A549 (cell line): Measurements from ENCODE around the gene ITPKB. TPM values are rescaled to one million over a fixed set of nuclear protein-coding genes. Genes with fewer than 3 reads are reported as not detected.

Experiments
- ATAC-seq, 2 experiments: fragments of 200-7000 bp in 1 of 2; fragments of >200 bp in 1 of 2; cut with Nextera tagmentation in 1 of 2; cut with Tn5 transposase in 1 of 2; 3 replicates each; pipeline versions ENCODE4 v1.8.0 to v1.9.1; 2018 to 2020; ENCODE audit warnings: mild to moderate bottlenecking in 1 of 2, moderate library complexity in 1 of 2
- CTCF ChIA-PET: fragments of 300-600 bp; sonication (Branson Sonifier 250); formaldehyde crosslinking; extraction: SDS; loops from one replicate; lab custom pipeline; 2021; ENCODE audit warnings: antibody characterized with exemption, inconsistent platforms; lab: Yijun Ruan, JAX
- POLR2A ChIA-PET: fragments of 350-600 bp; formaldehyde crosslinking; extraction: SDS; loops from one replicate; lab custom pipeline; 2021; ENCODE audit warnings: antibody characterized with exemption, inconsistent platforms; lab: Yijun Ruan, JAX
- DNase-seq, 2 experiments: peaks; one replicate each; pipeline versions ENCODE4 v3.0.0 to v3.0.0-alpha.2; 2011 to 2016; ENCODE audit warnings: low read depth in 1 of 2, low spot score in 1 of 2
- FAIRE-seq: peaks from 2 replicates; lab custom pipeline; 2011; peaks lifted over from hg19 to GRCh38; lab: Jason Lieb, UNC
- H3K27ac ChIP-seq, 2 experiments: fragments of >200 bp; sonication (Bioruptor Twin); formaldehyde crosslinking; 3 replicates each; pipeline ENCODE4 v1.5.1; 2016 to 2017
- H3K4me1 ChIP-seq: fragments of >200 bp; sonication (Bioruptor Twin); formaldehyde crosslinking; 3 replicates; pipeline ENCODE4 v1.6.1; 2016
- H3K4me2 ChIP-seq: fragments of >200 bp; sonication (Bioruptor Twin); formaldehyde crosslinking; 3 replicates; pipeline ENCODE4 v1.6.1; 2016
- H3K4me3 ChIP-seq: fragments of >200 bp; sonication (Bioruptor Twin); formaldehyde crosslinking; 3 replicates; pipeline ENCODE4 v1.5.1; 2016
- H3K9me3 ChIP-seq: fragments of >200 bp; sonication (Bioruptor Twin); formaldehyde crosslinking; 3 replicates; pipeline ENCODE4 v1.6.1; 2016
- CBX8 ChIP-seq: fragments of 200-600 bp; sonication (generic); IDR thresholded peaks from 2 replicates; pipeline ENCODE4 v1.6.1; 2016
- CHD4 ChIP-seq: fragments of 200-600 bp; sonication (generic); IDR thresholded peaks from 2 replicates; pipeline ENCODE4 v1.6.1; 2016; ENCODE audit warnings: antibody characterized with exemption, mild to moderate bottlenecking, borderline replicate concordance
- FOXS1 ChIP-seq: fragments of 250-450 bp; sonication (Bioruptor Pico); IDR thresholded peaks from 2 replicates; pipeline ENCODE4 v1.5.0; 2020; ENCODE audit warnings: mild to moderate bottlenecking, moderate library complexity
- GATA3 ChIP-seq: IDR thresholded peaks from 2 replicates; pipeline ENCODE4 v1.6.1; 2012; ENCODE audit warnings: borderline replicate concordance
- JUN ChIP-seq, 2 experiments: fragments of >200 bp; sonication (Bioruptor Twin); formaldehyde crosslinking; IDR thresholded peaks; 2 replicates in 1 of 2; 3 replicates in 1 of 2; pipeline ENCODE4 v1.6.1; 2016 to 2017
- JUNB ChIP-seq: fragments of >200 bp; sonication (Bioruptor Twin); formaldehyde crosslinking; IDR thresholded peaks from 2 replicates; pipeline ENCODE4 v1.6.1; 2016
- KDM1A ChIP-seq: fragments of 200-600 bp; sonication (generic); IDR thresholded peaks from 2 replicates; pipeline ENCODE4 v1.6.1; 2016; ENCODE audit warnings: low read depth, mild to moderate bottlenecking
- NFE2L2 ChIP-seq: fragments of 150-350 bp; conservative IDR thresholded peaks from 2 replicates; pipeline ENCODE4 v1.6.1; 2014; ENCODE audit warnings: low read length
- SREBF2 ChIP-seq: fragments of 450-650 bp; IDR thresholded peaks from 2 replicates; pipeline ENCODE4 v1.6.1; 2014; ENCODE audit warnings: mild to moderate bottlenecking, moderate library complexity
- WGBS: methylation state at CpG from one replicate; pipeline ENCODE4 v1.1.6; 2017; ENCODE audit errors: missing lambda C conversion rate; 5-methylcytosine and 5-hydroxymethylcytosine counted together
- polyA plus RNA-seq, 4 experiments: library from polyadenylated mRNA; depleted of rRNA in 3 of 4; stranded (reverse); fragments of >200 nt; fragmentation: RNase III in 1 of 4; extraction: RNeasy Plus Mini Kit Qiagen cat#74134 plus additional on column Dnase treatment in 1 of 4; gene quantifications; 2 replicates in 3 of 4; 3 replicates in 1 of 4; pipeline ENCODE4 v1.2.3, GENCODE V29; 2011 to 2017
- TF ChIP-seq, protein P1 (sequence below): IDR thresholded peaks from 2 replicates; pipeline ENCODE4 v1.6.1; 2012
- TF ChIP-seq, protein P2 (sequence below): fragments of >200 bp; sonication (Bioruptor Twin); formaldehyde crosslinking; IDR thresholded peaks from 2 replicates; pipeline ENCODE4 v1.6.1; 2016
- TF ChIP-seq, protein P3 (sequence below): IDR thresholded peaks from 2 replicates; pipeline ENCODE4 v1.6.1; 2012; ENCODE audit warnings: low read depth, borderline replicate concordance
- TF ChIP-seq, protein P4 (sequence below): IDR thresholded peaks from 2 replicates; pipeline ENCODE4 v1.6.1; 2012
- TF ChIP-seq, protein P5 (sequence below): fragments of 200-600 bp; sonication (generic); IDR thresholded peaks from 2 replicates; pipeline ENCODE4 v1.6.1; 2016; ENCODE audit warnings: antibody characterized with exemption, mild to moderate bottlenecking, moderate library complexity

The ITPKB gene
- polyA plus RNA-seq, 2 of the 4 experiments (the other 2 are of a cell fraction), result 1.7 to 2.8 TPM

DNA sequence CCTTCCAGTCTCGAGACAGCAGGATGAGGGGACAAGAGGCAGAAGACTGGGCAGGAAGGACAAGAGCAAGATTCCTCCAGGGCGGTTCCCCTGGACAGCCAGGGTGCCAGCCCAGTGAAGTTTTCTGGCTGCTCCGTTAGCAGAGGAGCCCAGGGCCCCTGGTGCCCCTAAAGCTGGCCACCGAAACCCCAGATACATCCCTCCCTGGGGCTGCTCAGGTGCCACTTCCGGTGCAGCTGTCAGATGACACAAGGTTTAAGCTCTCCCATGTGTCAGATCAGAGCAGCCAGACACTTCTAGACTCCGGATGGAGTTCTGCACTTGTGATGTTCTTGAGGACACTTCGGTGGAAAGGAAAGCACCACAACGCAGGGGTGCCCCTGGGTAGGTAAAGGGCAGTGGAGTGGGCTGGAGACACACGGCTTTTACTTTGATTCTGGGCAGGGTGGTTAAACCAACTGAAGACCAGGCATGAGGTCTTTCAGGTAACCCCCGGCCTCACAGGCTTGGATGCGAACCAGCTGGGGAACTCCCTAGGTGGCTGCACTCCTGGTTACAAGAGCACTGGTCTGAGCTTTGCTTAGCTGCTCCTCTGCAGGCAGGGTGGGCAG lies 85.7 kb downstream of the ITPKB start:
- Histone ChIP-seq H3K27ac (no peak overlapping the region), H3K4me2 (no peak overlapping the region), H3K9me3 (no peaks in the 10 kb centered on the region), H3K4me1 (0 out of 3 replicates have a peak, but pooled peaks cover 3% of the 10 kb centered on the region), H3K4me3 (no peak overlapping the region)
- POLR2A ChIA-PET, result no interaction called here
- no peak for ATAC-seq
- no peak for FAIRE-seq
- 75% methylated on average over 9 of the region's 11 CpGs for WGBS
- TF ChIP-seq NFE2L2 (no peak), FOXS1 (no peak), JUNB (no peak), CHD4 (no peak)
- TF ChIP-seq, protein P1, sequence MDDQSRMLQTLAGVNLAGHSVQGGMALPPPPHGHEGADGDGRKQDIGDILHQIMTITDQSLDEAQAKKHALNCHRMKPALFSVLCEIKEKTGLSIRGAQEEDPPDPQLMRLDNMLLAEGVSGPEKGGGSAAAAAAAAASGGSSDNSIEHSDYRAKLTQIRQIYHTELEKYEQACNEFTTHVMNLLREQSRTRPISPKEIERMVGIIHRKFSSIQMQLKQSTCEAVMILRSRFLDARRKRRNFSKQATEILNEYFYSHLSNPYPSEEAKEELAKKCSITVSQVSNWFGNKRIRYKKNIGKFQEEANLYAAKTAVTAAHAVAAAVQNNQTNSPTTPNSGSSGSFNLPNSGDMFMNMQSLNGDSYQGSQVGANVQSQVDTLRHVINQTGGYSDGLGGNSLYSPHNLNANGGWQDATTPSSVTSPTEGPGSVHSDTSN, result no peak
- no peak for DNase-seq
- CTCF ChIA-PET, result interaction anchor here (0.8 to 2.0 kb wide), 4 partner anchors 15 to 245 kb away, joined by 3 to 5 read pairs (median 3); partner anchors contain the start of gene PARP1

DNA sequence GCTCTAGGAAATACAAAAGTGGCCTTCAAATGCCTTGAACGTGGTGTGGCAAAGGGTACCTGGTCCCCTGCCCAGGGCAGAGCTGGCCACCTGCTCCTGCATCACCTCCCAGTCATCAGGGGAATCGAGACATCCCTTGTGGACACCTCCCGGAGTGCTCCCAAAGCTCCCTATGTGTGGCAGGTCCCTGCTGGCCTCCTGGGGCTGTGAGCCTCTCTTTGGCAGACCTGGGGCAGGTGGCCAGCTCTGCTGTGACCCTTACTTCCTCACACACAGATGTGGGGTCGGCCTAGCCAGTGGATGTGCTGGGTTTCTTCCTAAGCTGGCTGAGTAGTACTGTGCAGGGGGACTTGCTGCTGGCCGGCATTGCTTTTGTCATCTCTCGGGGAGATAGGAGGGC lies 86.5 kb downstream of the ITPKB start:
- Histone ChIP-seq H3K4me2 (no peak overlapping the region), H3K27ac (no peak overlapping the region), H3K4me1 (0 out of 3 replicates have a peak, but pooled peaks cover 3% of the 10 kb centered on the region), H3K4me3 (no peak overlapping the region), H3K9me3 (no peaks in the 10 kb centered on the region)
- CTCF ChIA-PET, result no interaction called here
- ATAC-seq, result no peak
- no peak for DNase-seq
- FAIRE-seq, result no peak
- WGBS, result 100% methylated on average over 1 of the region's 6 CpGs
- POLR2A ChIA-PET, result no interaction called here
- TF ChIP-seq CBX8 (no peak), CHD4 (no peak), SREBF2 (no peak), KDM1A (no peak), GATA3 (no peak), JUN (IDR thresholded peaks at IDR 0.05) (no peak)
- TF ChIP-seq, protein P2, sequence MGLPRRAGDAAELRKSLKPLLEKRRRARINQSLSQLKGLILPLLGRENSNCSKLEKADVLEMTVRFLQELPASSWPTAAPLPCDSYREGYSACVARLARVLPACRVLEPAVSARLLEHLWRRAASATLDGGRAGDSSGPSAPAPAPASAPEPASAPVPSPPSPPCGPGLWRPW, result no peak
- TF ChIP-seq, protein P3, sequence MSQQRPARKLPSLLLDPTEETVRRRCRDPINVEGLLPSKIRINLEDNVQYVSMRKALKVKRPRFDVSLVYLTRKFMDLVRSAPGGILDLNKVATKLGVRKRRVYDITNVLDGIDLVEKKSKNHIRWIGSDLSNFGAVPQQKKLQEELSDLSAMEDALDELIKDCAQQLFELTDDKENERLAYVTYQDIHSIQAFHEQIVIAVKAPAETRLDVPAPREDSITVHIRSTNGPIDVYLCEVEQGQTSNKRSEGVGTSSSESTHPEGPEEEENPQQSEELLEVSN, result no peak
- TF ChIP-seq, protein P4, sequence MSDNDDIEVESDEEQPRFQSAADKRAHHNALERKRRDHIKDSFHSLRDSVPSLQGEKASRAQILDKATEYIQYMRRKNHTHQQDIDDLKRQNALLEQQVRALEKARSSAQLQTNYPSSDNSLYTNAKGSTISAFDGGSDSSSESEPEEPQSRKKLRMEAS, result no peak

DNA sequence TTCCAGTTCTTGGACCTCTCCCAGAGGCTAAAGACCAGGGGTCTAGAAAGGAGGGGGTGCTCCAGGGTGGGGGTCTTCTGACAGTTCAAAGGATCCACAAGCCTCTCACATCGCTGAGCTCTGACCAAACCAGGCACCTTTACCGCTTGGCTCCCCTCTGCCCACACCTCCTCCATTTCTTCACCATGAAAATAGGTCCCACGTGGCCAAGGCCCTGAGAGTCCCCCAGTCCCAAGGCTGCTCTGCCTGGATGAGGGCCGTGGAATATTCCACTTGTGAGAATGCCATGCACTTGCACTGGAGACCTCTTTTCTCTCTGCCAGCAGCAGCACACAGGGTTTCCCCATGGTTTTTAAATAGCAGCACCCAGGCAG lies 87.4 kb downstream of the ITPKB start:
- 59% methylated on average over 4 of the region's 4 CpGs for WGBS
- no peak for FAIRE-seq
- CTCF ChIA-PET, result interaction anchor here (0.9 to 1.2 kb wide), 3 partner anchors 14 to 177 kb away, joined by 3 to 5 read pairs (median 3); no protein-coding TSS in a partner anchor

More for the DNA sequence above, 87.4 kb downstream of the ITPKB start:
- Histone ChIP-seq H3K27ac (no peak overlapping the region), H3K4me2 (no peak overlapping the region), H3K4me3 (no peak overlapping the region), H3K9me3 (no peaks in the 10 kb centered on the region), H3K4me1 (0 out of 3 replicates have a peak, but pooled peaks cover 3% of the 10 kb centered on the region)
- TF ChIP-seq, protein P5, sequence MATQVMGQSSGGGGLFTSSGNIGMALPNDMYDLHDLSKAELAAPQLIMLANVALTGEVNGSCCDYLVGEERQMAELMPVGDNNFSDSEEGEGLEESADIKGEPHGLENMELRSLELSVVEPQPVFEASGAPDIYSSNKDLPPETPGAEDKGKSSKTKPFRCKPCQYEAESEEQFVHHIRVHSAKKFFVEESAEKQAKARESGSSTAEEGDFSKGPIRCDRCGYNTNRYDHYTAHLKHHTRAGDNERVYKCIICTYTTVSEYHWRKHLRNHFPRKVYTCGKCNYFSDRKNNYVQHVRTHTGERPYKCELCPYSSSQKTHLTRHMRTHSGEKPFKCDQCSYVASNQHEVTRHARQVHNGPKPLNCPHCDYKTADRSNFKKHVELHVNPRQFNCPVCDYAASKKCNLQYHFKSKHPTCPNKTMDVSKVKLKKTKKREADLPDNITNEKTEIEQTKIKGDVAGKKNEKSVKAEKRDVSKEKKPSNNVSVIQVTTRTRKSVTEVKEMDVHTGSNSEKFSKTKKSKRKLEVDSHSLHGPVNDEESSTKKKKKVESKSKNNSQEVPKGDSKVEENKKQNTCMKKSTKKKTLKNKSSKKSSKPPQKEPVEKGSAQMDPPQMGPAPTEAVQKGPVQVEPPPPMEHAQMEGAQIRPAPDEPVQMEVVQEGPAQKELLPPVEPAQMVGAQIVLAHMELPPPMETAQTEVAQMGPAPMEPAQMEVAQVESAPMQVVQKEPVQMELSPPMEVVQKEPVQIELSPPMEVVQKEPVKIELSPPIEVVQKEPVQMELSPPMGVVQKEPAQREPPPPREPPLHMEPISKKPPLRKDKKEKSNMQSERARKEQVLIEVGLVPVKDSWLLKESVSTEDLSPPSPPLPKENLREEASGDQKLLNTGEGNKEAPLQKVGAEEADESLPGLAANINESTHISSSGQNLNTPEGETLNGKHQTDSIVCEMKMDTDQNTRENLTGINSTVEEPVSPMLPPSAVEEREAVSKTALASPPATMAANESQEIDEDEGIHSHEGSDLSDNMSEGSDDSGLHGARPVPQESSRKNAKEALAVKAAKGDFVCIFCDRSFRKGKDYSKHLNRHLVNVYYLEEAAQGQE, result no peak
- POLR2A ChIA-PET, result no interaction called here
- no peak for DNase-seq
- no peak for ATAC-seq
